ENCODE measurements around the gene HNRNPA2B1. TPM values are rescaled to one million over a fixed set of nuclear protein-coding genes. Genes with fewer than 3 reads are reported as not detected.
"Not testable (repeated sequence)": the region's sequence is repeated elsewhere in the genome, so short reads cannot be mapped to it uniquely, and the experiment has no call there.

Gene HNRNPA2B1
- total RNA-seq, 2 donors from 2014 or later, result 913 to 1,007 TPM

DNA sequence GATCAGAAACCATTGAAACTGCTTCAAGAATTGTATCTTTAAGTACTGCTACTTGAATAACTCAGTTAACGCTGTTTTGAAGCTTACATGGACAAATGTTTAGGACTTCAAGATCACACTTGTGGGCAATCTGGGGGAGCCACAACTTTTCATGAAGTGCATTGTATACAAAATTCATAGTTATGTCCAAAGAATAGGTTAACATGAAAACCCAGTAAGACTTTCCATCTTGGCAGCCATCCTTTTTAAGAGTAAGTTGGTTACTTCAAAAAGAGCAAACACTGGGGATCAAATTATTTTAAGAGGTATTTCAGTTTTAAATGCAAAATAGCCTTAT lies 14.7 kb downstream of the HNRNPA2B1 start:
- WGBS, 2 experiments (ENCODE audit: insufficient coverage in 1 of 2, insufficient read length in 1 of 2), result 97 to 100% methylated on average over 1 of the region's 1 CpG
- H3K4me1 Mint-ChIP-seq, result peaks cover 4% of the 10 kb centered on the region

DNA sequence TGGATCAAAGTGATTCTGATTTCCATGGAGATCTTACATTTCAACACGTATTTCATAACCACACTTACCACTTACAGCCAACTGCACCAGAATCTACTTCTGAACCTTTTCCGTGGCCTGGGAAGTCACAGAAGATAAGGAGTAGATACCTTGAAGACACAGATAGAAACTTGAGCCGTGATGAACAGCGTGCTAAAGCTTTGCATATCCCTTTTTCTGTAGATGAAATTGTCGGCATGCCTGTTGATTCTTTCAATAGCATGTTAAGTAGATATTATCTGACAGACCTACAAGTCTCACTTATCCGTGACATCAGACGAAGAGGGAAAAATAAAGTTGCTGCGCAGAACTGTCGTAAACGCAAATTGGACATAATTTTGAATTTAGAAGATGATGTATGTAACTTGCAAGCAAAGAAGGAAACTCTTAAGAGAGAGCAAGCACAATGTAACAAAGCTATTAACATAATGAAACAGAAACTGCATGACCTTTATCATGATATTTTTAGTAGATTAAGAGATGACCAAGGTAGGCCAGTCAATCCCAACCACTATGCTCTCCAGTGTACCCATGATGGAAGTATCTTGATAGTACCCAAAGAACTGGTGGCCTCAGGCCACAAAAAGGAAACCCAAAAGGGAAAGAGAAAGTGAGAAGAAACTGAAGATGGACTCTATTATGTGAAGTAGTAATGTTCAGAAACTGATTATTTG lies 15.3 kb downstream of the HNRNPA2B1 start:
- Histone ChIP-seq H3K4me1 (ENCODE audit: control insufficient read depth, insufficient read depth, low read length) (no peaks in the 10 kb centered on the region), H3K27me3 (ENCODE audit: control insufficient read depth, insufficient read depth, low read length, poor library complexity, severe bottlenecking) (no peaks in the 10 kb centered on the region), H3K9me3 (ENCODE audit: control insufficient read depth, low read length) (no peaks in the 10 kb centered on the region), H3K9ac (ENCODE audit: extremely low read depth, low read length, poor library complexity, severe bottlenecking) (no peak overlapping the region), H3K36me3 (ENCODE audit: control insufficient read depth, insufficient read depth, low read length) (peaks cover 40% of the 10 kb centered on the region), H3K27ac (ENCODE audit: low read depth, low read length) (no peak overlapping the region), H3K4me3 (ENCODE audit: low read length) (no peak overlapping the region)
- 90 to 95% methylated on average over 5 to 10 of the region's 10 CpGs for WGBS, 2 experiments (ENCODE audit: insufficient coverage in 1 of 2, insufficient read length in 1 of 2)
- Mint-ChIP-seq H3K27ac (peak overlapping the region; percentile 4), H3K36me3 (ENCODE audit: low read depth) (peaks cover 28% of the 10 kb centered on the region), H3K4me1 (peaks cover 9% of the 10 kb centered on the region), H3K4me3 (no peak overlapping the region), H3K9me3 (no peaks in the 10 kb centered on the region), H3K27me3 (ENCODE audit: insufficient read depth) (no peaks in the 10 kb centered on the region)
- TF ChIP-seq, protein P1, sequence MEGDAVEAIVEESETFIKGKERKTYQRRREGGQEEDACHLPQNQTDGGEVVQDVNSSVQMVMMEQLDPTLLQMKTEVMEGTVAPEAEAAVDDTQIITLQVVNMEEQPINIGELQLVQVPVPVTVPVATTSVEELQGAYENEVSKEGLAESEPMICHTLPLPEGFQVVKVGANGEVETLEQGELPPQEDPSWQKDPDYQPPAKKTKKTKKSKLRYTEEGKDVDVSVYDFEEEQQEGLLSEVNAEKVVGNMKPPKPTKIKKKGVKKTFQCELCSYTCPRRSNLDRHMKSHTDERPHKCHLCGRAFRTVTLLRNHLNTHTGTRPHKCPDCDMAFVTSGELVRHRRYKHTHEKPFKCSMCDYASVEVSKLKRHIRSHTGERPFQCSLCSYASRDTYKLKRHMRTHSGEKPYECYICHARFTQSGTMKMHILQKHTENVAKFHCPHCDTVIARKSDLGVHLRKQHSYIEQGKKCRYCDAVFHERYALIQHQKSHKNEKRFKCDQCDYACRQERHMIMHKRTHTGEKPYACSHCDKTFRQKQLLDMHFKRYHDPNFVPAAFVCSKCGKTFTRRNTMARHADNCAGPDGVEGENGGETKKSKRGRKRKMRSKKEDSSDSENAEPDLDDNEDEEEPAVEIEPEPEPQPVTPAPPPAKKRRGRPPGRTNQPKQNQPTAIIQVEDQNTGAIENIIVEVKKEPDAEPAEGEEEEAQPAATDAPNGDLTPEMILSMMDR (conservative IDR thresholded peaks at IDR 0.05), result no peak
- no peak for DNase-seq

More for the DNA sequence above, 14.7 kb downstream of the HNRNPA2B1 start:
- DNase-seq, result no peak
- no peaks in the 10 kb centered on the region for H3K27me3 ChIP-seq (ENCODE audit: control insufficient read depth, insufficient read depth, low read length, poor library complexity, severe bottlenecking)
- no peak overlapping the region for H3K4me3 ChIP-seq (ENCODE audit: low read length)
- Mint-ChIP-seq H3K27me3 (ENCODE audit: insufficient read depth) (no peaks in the 10 kb centered on the region), H3K4me3 (no peak overlapping the region), H3K27ac (no peak overlapping the region), H3K36me3 (ENCODE audit: low read depth) (peaks cover 32% of the 10 kb centered on the region), H3K9me3 (no peaks in the 10 kb centered on the region)
- H3K36me3 ChIP-seq (ENCODE audit: control insufficient read depth, insufficient read depth, low read length), result peaks cover 45% of the 10 kb centered on the region
- TF ChIP-seq, protein P1 (conservative IDR thresholded peaks at IDR 0.05), result no peak
- H3K9ac ChIP-seq (ENCODE audit: extremely low read depth, low read length, poor library complexity, severe bottlenecking), result no peak overlapping the region
- no peaks in the 10 kb centered on the region for H3K4me1 ChIP-seq (ENCODE audit: control insufficient read depth, insufficient read depth, low read length)
- no peak overlapping the region for H3K27ac ChIP-seq (ENCODE audit: low read depth, low read length)
- no peaks in the 10 kb centered on the region for H3K9me3 ChIP-seq (ENCODE audit: control insufficient read depth, low read length)

DNA sequence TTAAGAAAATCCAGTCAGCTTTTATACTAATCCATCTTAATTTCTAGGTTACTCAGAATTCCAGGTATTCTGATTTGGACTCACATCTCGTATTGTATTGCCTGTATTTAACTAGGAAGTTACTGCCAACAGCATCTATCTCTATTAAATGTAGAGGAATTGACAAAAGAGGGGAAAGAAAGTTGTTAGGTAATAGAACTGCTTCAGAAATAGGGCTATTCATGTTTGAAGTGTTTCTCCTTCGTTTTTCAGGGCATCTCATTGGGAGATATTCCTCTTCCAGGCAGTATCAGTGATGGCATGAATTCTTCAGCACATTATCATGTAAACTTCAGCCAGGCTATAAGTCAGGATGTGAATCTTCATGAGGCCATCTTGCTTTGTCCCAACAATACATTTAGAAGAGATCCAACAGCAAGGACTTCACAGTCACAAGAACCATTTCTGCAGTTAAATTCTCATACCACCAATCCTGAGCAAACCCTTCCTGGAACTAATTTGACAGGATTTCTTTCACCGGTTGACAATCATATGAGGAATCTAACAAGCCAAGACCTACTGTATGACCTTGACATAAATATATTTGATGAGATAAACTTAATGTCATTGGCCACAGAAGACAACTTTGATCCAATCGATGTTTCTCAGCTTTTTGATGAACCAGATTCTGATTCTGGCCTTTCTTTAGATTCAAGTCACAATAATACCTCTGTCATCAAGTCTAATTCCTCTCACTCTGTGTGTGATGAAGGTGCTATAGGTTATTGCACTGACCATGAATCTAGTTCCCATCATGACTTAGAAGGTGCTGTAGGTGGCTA lies 16.1 kb downstream of the HNRNPA2B1 start:
- peak overlapping the region; percentile 44 for H3K27ac Mint-ChIP-seq
- H3K4me3 ChIP-seq (ENCODE audit: low read length); H3K9me3 ChIP-seq (ENCODE audit: control insufficient read depth, low read length); H3K9me3 Mint-ChIP-seq; H3K4me1 ChIP-seq (ENCODE audit: control insufficient read depth, insufficient read depth, low read length); H3K27me3 ChIP-seq (ENCODE audit: control insufficient read depth, insufficient read depth, low read length, poor library complexity, severe bottlenecking); H3K9ac ChIP-seq (ENCODE audit: extremely low read depth, low read length, poor library complexity, severe bottlenecking); H3K4me3 Mint-ChIP-seq; H3K27ac ChIP-seq (ENCODE audit: low read depth, low read length); DNase-seq; H3K27me3 Mint-ChIP-seq (ENCODE audit: insufficient read depth): not testable (repeated sequence)
- WGBS, 2 experiments (ENCODE audit: insufficient coverage in 1 of 2, insufficient read length in 1 of 2), result 78 to 89% methylated on average over 2 to 4 of the region's 4 CpGs
- H3K36me3 ChIP-seq (ENCODE audit: control insufficient read depth, insufficient read depth, low read length), result peaks cover 32% of the 10 kb centered on the region
- peaks cover 14% of the 10 kb centered on the region for H3K4me1 Mint-ChIP-seq
- H3K36me3 Mint-ChIP-seq (ENCODE audit: low read depth), result peaks cover 29% of the 10 kb centered on the region

Data from endodermal cell (in vitro differentiated cells).